Natural killer cell (primary cell): ENCODE data around the gene SNRPA1. TPM values are rescaled to one million over a fixed set of nuclear protein-coding genes. Genes with fewer than 3 reads are reported as not detected.
A peak's percentile ranks its signal among the peaks of the same experiment; 100 is the strongest.

ENCODE experiments used
- ATAC-seq, 3 donors: fragments of 150-1000 bp in 2 of 3; fragments of 200-7000 bp in 1 of 3; cut with Tn5 transposase; 1 replicate in 1 of 3; 2 replicates in 2 of 3; pipeline ENCODE4 v1.10.0; 2021; ENCODE audit warnings: mild to moderate bottlenecking in 2 of 3, moderate library complexity in 2 of 3
- DNase-seq, 2 donors: peaks; one replicate each; pipeline versions ENCODE4 v3.0.0 to v3.0.0-alpha.2; 2013 to 2021; ENCODE audit warnings: mixed read lengths in 1 of 2
- H3K27ac ChIP-seq: one replicate; pipeline ENCODE4 v1.5.1; 2013; ENCODE audit warnings: mild to moderate bottlenecking, low read length
- H3K27me3 ChIP-seq: one replicate; pipeline ENCODE4 v1.6.1; 2013; ENCODE audit warnings: low read length; ENCODE audit not compliant: control insufficient read depth, insufficient read depth
- H3K36me3 ChIP-seq: one replicate; pipeline ENCODE4 v1.6.1; 2013; ENCODE audit warnings: low read length; ENCODE audit not compliant: control insufficient read depth, insufficient read depth
- H3K4me1 ChIP-seq: one replicate; pipeline ENCODE4 v1.6.1; 2013; ENCODE audit warnings: low read length; ENCODE audit not compliant: control insufficient read depth, insufficient read depth
- H3K4me3 ChIP-seq: one replicate; pipeline ENCODE4 v1.5.1; 2013; ENCODE audit warnings: low read length
- H3K9me3 ChIP-seq: one replicate; pipeline ENCODE4 v1.6.1; 2013; ENCODE audit warnings: low read length; ENCODE audit not compliant: control insufficient read depth, insufficient read depth
- H3K27ac Mint-ChIP-seq, 2 donors: one replicate each; pipeline ENCODE4 v1.8.0; 2022; ENCODE audit warnings: mild to moderate bottlenecking in 2 of 2, mixed read lengths in 2 of 2, moderate library complexity in 1 of 2
- H3K27me3 Mint-ChIP-seq, 2 donors: one replicate each; pipeline ENCODE4 v1.8.0; 2022; ENCODE audit warnings: low read depth in 2 of 2, mixed read lengths in 2 of 2
- H3K36me3 Mint-ChIP-seq: one replicate; pipeline ENCODE4 v1.8.0; 2022; ENCODE audit warnings: mixed read lengths
- H3K4me1 Mint-ChIP-seq, 2 donors: one replicate each; pipeline ENCODE4 v1.8.0; 2022; ENCODE audit warnings: mixed read lengths in 2 of 2
- H3K4me3 Mint-ChIP-seq: one replicate; pipeline ENCODE4 v1.8.0; 2022; ENCODE audit warnings: mild to moderate bottlenecking, moderate library complexity, mixed read lengths
- H3K9me3 Mint-ChIP-seq, 2 donors: one replicate each; pipeline ENCODE4 v1.8.0; 2022; ENCODE audit warnings: mixed read lengths in 2 of 2
- CTCF ChIP-seq: fragments of 200-600 bp; IDR thresholded peaks from one replicate; pipeline ENCODE4 v1.8.0; 2022; ENCODE audit warnings: antibody characterized with exemption
- WGBS: methylation state at CpG from one replicate; pipeline ENCODE4 v1.1.7; 2013; ENCODE audit warnings: missing lambda C conversion rate; ENCODE audit not compliant: insufficient coverage; 5-methylcytosine and 5-hydroxymethylcytosine counted together
- intact Hi-C: fragments of 100-400 bp; cut with micrococcal nuclease; formaldehyde crosslinking; loops from one replicate; pipeline ENCODE4 v1.14.2; 2022
- total RNA-seq, 4 donors: library from RNA; stranded (reverse); fragments of 120-200 nt in 1 of 4; gene quantifications; one replicate each; pipeline versions ENCODE4 v1.2.3 to v1.2.4, GENCODE V29; 2013 to 2022

Gene SNRPA1
- total RNA-seq, 3 donors from 2014 or later (not counting 1 experiment from before 2014, with no cell fraction given) = 146 to 174 (median 167) TPM

GRCh38 chr15:101251830-101252820 lies 42.9 kb downstream of the SNRPA1 start, which contains the start of gene CHSY1:
Gene CHSY1 (minus strand): TSS chr15:101252048. CDS start chr15:101251456, 592 bp downstream.
- H3K4me1 Mint-ChIP-seq = peaks cover 32 to 39% of the 10 kb centered on the region in 2 donors
- H3K9me3 Mint-ChIP-seq = no peaks in the 10 kb centered on the region
- Histone ChIP-seq H3K9me3 (no peaks in the 10 kb centered on the region), H3K4me1 (peaks cover 25% of the 10 kb centered on the region), H3K4me3 (peak within 1 kb of the TSS; percentile 67), H3K36me3 (no peaks in the 10 kb centered on the region), H3K27me3 (no peaks in the 10 kb centered on the region), H3K27ac (peak within 1 kb of the TSS; percentile 28)
- no peaks in the 10 kb centered on the region for H3K27me3 Mint-ChIP-seq
- peak within 1 kb of the TSS; percentile 78 to 88 for H3K27ac Mint-ChIP-seq
- intact Hi-C loops = no loop called here
- no peak for TF ChIP-seq CTCF
- DNase-seq = peak; percentile 91 to 92
- H3K36me3 Mint-ChIP-seq = no peaks in the 10 kb centered on the region
- peak within 1 kb of the TSS; percentile 94 for H3K4me3 Mint-ChIP-seq
- 1% methylated on average over 108 of the region's 108 CpGs for WGBS
- ATAC-seq = peak; percentile 87 to 90 (median 87)

GRCh38 chr15:101250873-101251829 lies 43.9 kb downstream of the SNRPA1 start:
- Mint-ChIP-seq H3K27ac (peak overlapping the region; percentile 78 to 88), H3K27me3 (no peaks in the 10 kb centered on the region), H3K4me3 (peak overlapping the region; percentile 94), H3K9me3 (no peaks in the 10 kb centered on the region), H3K4me1 (peaks cover 40 to 47% of the 10 kb centered on the region in 2 donors), H3K36me3 (no peaks in the 10 kb centered on the region)
- Histone ChIP-seq H3K4me3 (peak overlapping the region; percentile 67), H3K36me3 (no peaks in the 10 kb centered on the region), H3K27ac (no peak overlapping the region), H3K9me3 (no peaks in the 10 kb centered on the region), H3K4me1 (peaks cover 28% of the 10 kb centered on the region), H3K27me3 (no peaks in the 10 kb centered on the region)
- no peak for TF ChIP-seq CTCF
- ATAC-seq = peak; percentile 67 to 77 (median 70)
- no peak for DNase-seq
- intact Hi-C loops = loop anchor here (1.0 kb wide), 1 partner anchor 9 kb away; no protein-coding TSS in a partner anchor
- under 1% methylated on average over 150 of the region's 150 CpGs for WGBS

- no peak overlapping the region for H3K27ac ChIP-seq
- H3K36me3 Mint-ChIP-seq = no peaks in the 10 kb centered on the region
- peak overlapping the region; percentile 78 to 85 for H3K27ac Mint-ChIP-seq
- 17% methylated on average over 6 of the region's 6 CpGs for WGBS
- H3K27me3 ChIP-seq = no peaks in the 10 kb centered on the region
- intact Hi-C loops = loop anchor here (1.0 kb wide), 1 partner anchor 8 kb away; no protein-coding TSS in a partner anchor
- DNase-seq (no peak), ATAC-seq (no peak)
- H3K9me3 ChIP-seq = no peaks in the 10 kb centered on the region
- H3K36me3 ChIP-seq = no peaks in the 10 kb centered on the region
- no peaks in the 10 kb centered on the region for H3K27me3 Mint-ChIP-seq
- H3K4me3 Mint-ChIP-seq = peak overlapping the region; percentile 89
- H3K9me3 Mint-ChIP-seq = no peaks in the 10 kb centered on the region
- no peak for TF ChIP-seq CTCF
- H3K4me3 ChIP-seq = peak overlapping the region; percentile 67
- H3K4me1 Mint-ChIP-seq = peaks cover 47 to 55% of the 10 kb centered on the region in 2 donors
- peaks cover 30% of the 10 kb centered on the region for H3K4me1 ChIP-seq
Observed at GRCh38 chr15:101250341-101250831, 44.7 kb downstream of the SNRPA1 start.
